Measurements from ENCODE around the gene PTPRK.
A peak's percentile ranks its signal among the peaks of the same experiment; 100 is the strongest.
"Not testable (repeated sequence)": the region's sequence is repeated elsewhere in the genome, so short reads cannot be mapped to it uniquely, and the experiment has no call there.

The PTPRK gene

GRCh38 chr6:128487746-128488145 lies 32.7 kb downstream of the PTPRK start:
- DNase-seq: no peak

DNA sequence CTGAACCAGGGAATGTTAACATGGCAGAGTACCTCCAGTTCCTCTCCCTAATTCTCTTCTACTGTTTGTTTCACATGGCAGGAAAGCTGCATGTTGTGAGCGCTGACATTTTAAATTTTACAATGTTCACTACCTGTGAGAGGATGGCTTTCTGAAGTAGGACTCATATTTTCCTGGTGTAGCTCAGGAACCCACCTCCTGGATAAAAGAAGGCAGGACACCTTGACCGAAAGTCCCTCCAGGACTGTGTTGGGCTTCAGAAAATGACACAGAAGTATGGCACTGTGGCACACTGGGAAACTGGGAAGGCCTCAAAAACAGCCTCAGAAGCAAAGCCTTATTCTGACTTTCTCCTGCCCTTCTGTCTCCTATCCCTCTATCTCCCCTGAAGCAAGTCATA lies 33.3 kb downstream of the PTPRK start:
- no peak for DNase-seq

DNA sequence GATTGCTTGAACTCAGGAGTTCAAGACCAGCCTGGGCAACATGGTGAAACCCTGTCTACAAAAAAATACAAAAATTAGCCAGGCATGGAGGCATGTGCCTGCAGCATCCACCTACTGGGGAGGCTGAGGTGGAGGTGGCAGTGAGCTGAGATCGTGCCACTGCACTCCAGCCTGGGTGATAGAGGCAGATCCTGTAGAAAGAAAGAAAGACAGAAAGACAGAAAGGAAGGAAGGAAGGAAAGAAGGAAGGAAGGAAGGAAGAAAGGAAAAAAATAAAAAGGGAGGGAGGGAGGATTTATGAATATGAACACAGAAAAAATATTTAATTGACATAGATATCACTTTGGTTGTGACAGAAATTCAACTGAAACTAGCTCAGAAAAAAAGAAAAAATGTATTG lies 33.8 kb downstream of the PTPRK start:
- DNase-seq: not testable (repeated sequence)

DNA sequence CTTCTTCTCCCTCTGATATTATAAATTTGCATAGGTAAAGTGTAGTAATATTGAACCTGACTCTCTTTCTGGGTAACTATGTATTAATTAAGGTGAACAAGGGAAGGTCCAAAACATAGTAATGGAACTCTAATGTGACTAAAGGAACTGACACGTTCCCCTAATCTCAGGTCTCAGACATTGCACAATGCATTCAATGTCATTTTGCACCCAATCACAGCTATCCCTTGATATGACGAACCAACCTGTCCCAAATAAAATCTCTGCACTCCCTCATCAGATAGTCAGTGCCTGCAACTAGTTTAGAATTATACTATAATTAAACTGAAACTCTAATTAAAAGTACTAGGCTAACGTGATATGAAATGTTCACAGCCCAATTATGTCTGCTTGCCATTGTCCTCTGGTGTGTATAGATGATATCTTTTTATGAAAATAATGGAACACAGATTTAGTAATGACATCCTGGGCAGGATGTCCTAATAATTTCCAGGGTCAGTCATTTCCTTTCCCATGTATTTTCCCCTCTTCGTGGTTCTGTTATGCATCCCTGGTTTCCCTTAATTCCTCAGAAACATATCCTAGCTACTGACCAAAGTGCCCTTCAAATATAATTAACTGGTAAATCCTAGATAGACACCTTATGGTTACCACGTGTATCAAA lies 36.8 kb downstream of the PTPRK start:
- no peak for DNase-seq

DNA sequence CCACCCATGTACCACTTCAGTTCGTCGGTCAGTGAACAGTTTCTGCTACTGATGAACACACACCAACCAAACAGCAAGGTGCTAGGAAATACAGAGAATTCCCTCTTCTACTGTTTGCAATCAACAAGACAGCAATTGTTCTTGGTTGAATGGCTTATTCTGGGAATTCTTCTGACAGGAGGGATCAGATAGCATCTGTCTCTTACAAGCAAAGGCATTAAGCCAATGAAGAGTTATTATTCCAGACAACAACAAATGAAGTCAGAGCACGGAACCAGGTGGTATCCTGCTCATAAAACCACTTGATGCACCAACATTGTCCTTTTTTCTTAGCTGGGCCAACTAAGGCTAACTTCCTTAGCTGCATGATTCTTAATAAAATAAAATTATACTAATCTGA lies 37.8 kb downstream of the PTPRK start:
- no peak for DNase-seq

GRCh38 chr6:128479991-128480390 lies 40.4 kb downstream of the PTPRK start:
- no peak for DNase-seq

GRCh38 chr6:128479048-128479666 lies 41.2 kb downstream of the PTPRK start:
- no peak for DNase-seq

GRCh38 chr6:128478230-128479047 lies 42.0 kb downstream of the PTPRK start:
- peak; percentile 3 for DNase-seq

DNA sequence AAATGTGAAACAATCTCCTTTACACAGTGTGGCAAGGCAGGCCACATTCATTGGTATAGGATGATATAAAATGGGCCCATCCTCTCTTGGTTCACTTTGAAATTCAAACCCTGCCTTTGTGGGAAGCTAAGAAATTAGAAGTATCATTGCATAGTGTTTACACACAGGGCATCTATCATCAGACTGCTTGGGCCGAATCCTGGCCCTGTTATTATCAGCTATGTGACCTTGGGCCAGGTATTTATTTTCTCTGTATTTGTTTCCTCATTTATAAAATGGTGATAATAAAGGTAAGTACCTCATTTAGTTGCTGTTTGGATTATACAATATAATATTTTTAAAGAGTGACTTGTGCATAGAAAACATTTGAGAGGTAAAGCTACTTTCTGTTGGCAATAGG lies 45.5 kb downstream of the PTPRK start:
- no peak for DNase-seq

GRCh38 chr6:128474481-128474880 lies 45.9 kb downstream of the PTPRK start:
- DNase-seq: no peak

DNA sequence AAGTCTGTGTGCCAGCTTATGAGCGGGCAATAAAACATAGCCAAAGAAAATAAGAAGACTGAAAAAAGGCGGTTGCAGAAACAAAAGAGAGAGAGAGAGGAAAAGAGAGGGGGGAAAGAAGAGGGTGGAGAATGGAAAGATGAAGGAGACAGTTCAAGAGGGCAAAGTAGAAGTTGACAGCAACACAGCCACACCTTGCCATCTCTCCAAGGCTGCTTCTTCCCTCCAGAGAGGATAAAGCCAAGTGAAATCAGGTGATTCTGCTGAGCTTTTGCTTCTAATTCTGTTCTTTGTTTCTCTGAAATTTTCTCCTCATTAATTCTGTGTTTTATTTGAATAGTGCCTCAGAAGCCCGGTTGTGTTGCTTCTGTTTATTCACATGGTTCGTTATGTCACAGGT lies 48.5 kb downstream of the PTPRK start:
- DNase-seq: no peak

GRCh38 chr6:128465368-128466343 lies 54.7 kb downstream of the PTPRK start:
- no peak for DNase-seq

- no peak for DNase-seq
Measured at GRCh38 chr6:128464790-128465189, 55.6 kb downstream of the PTPRK start.

- DNase-seq: no peak
Measured at GRCh38 chr6:128463942-128464341, 56.5 kb downstream of the PTPRK start.

- no peak for DNase-seq
Measured at GRCh38 chr6:128461501-128461900, 58.9 kb downstream of the PTPRK start.

GRCh38 chr6:128456510-128457230 lies 63.7 kb downstream of the PTPRK start:
- DNase-seq: no peak

- no peak for DNase-seq
Measured at GRCh38 chr6:128455959-128456358, 64.4 kb downstream of the PTPRK start.

DNA sequence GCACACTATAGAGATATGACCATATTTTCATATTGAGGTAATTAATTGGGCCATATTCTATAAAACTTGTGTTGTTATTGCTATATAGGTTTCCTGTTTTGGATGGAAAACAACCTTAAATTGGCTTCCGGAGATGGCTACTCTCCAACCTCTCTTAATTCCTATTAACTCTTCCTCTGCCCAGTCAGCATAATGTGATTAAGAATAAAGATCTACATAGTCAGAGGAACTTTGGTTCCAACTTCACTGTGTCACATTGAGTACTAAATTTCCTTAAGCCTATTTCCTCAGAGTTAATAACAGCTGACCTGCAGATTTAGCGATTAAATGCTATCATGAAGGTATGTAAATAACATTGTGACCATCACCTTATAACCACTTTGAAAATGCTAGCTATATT lies 67.7 kb downstream of the PTPRK start:
- no peak for DNase-seq

DNA sequence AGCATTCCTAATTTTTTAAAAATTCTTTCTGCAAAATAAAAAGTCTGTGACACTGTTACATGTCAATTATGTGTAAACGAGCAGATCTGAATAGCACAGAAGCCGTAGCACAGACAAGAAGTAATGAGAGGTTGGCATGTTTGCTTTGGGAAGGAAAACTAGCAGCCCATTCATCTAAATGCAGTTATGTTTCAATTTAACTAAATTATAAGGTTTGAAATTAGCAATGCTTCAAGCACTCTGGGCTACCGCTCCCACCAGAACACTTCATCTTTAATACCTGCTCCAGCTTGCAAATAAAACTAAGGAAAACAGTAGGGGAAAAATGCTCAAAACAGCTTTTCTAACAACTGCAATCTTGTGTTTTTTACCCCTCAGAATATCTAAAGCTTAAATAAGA lies 73.9 kb downstream of the PTPRK start:
- DNase-seq: no peak

- DNase-seq: no peak
Measured at GRCh38 chr6:128443553-128443952, 76.8 kb downstream of the PTPRK start.

DNA sequence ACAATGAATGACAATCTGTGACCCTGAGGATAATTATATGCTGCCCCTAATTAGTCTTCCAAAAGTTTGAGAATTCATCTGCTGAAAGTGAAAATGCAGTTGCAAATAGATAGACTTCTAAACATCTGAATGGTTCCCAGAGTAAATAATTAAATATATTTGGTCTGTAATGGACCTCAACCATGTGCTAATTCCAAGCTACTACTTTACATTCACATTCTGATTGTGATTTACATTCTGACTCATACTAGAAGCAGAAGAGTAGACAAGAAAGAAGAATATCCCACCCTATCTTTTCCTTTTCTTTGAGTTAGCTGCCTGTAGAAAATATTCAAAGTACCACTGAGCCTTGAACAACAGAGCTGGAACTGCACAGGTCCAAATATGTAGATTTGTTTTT lies 80.8 kb downstream of the PTPRK start:
- no peak for DNase-seq

DNA sequence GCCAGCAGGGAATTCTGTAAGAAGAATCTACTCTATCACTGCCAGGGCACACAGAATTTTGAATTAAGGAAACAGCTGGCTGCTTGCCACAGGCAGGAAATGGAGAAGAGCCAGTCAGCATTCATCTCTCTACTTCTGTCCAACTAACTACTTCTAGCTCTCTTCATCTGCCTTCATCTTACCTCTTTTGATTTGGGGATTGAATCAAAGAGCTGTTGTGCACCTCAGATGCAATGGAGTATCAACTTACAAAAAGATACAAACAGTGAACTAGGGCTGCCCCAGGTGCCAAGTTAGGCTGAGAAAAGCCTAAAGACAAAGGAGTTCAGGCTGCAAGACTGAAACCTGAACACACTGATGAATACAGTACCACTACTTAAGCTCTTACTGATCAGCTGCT lies 82.0 kb downstream of the PTPRK start:
- no peak for DNase-seq
